GM18502 (cell line): ENCODE measurements around the gene TUBB4B.

Experiments
- ATAC-seq: cut with Tn5 transposase; IDR thresholded peaks from one replicate; pipeline ENCODE4 v1.9.1; 2021; ENCODE audit warnings: mild to moderate bottlenecking; ENCODE audit not compliant: unreplicated experiment, poor library complexity

The TUBB4B gene

DNA sequence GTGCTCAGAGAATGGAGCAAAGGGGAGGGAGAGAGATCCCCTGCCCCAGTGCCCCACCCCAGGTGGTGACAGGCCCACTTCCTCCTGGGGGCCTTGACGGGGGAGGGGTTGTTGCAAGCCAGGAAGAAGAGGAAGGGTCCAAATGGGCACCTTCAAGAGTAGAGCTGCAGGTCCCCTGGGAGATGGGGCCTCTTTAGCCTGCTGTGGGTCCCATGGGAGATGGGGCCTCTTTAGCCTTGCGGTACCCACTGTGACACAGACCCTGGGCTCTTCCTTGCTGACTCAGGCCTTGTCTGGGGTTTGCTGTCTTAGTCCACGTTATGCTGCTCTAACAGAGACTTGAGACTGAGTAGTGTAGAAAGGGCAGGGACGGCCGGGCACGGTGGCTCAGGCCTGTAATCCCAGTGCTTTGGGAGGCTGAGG is 26.9 kb downstream of the TUBB4B start:
- ATAC-seq: no peak

DNA sequence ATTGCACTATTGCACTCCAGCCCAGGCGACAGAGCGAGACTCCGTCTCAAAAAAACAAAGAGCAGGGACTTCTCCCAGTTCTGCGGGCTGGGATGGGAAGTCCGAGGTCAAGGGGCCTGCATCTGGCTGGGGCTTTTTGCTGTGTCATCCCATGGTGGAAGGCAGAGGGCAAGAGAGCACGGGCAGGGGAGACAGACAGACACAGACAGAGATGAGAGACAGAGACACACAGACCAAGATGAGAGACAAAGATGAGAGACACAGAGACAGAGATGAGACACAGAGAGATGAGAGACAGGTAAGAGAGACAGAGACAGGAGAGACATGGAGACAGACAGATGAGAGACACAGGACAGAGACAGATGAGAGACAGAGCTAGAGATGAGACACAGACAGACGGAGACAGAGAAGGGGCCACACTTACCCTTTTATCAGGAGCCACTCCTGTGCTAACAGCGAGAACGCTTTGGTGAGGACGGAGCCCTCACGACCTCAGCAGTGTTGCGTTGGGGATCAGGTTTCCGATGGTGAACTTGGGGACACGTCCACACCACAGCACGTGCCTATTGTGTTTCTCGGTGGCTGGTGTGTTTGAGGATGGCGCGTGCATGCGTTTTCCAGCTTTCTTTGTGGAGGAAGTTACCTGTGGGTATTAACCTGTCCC is 27.6 kb downstream of the TUBB4B start:
- no peak for ATAC-seq

DNA sequence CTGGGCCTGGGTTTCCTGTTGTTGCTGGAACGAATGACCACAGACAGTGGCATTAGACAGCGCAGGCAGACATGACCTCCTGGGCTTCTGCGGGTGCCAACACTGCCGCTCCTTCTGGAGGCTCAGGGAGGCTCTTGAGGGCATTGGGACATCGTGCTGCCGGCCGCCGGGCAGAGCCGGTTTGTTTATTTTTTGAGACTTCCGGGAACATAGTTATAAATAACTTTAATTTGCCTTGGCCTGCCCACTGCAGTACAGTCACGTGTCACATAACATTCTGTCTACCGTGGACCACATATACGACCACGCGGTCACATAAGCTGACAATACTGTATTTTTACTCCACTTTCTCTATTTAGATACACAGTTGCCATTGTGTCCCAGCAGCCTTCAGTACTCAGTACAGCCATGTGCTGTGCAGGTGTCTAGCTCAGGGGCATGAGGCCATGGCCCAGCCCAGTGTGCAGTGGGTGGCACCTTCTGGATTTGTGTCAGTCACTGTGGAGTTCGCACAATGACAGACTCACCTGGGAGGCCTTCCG is 28.2 kb downstream of the TUBB4B start:
- no peak for ATAC-seq

DNA sequence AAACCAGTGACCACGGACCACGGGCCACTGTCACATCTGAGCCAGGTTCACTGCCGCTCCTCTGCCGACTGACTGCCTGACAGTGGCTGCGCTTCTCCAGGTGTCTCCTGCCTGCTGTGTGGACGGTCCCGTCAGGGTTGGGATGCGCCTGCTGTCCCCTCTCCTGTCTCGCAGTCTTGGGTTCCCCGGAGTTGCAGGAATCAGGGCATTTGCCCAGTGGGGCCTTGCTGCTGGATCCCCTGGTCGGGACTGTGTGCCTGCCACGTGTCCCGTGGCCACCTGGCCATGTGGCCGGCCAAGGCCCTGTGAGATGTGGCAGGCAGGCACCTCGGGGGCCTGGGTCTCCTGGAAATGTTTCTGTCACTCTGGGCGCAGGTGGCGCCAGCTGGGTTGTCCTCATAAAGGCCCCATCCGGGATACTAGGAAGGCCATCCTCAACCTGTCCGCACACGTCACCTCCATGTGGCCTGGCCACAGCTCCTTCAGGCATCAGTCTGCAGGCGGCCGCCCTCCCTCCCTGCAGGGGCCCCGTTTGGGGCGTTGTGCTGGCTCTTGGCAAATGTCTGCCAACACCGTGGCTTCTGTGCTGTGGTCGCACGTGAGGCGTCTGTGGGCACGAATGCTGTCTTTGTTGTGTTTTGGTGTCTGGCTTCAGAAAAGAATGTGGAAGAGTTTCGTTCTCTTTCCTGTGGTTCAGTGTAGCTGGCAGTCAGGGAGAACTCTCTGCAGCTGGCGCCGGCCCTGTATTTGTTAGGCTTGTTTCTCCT is 30.0 kb downstream of the TUBB4B start:
- no peak for ATAC-seq

DNA sequence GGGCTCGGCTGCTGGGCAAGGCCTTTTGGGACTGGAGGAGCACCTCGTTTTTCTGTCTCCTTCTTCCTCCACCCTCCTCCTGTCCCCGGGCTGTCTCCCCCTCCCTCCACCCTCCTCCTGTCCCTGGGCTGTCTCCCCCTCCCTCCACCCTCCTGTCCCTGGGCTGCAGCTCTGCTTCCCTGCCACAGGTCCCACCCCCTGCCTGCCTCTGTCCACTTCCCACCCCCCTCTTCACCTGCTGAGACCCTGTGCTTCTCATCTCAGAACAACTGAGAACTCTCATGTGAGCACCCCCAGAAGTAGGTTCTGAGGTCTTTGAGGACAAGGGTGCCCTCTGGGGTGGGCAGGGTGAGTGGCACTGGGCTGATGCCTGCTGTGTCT is 30.6 kb downstream of the TUBB4B start:
- no peak for ATAC-seq

DNA sequence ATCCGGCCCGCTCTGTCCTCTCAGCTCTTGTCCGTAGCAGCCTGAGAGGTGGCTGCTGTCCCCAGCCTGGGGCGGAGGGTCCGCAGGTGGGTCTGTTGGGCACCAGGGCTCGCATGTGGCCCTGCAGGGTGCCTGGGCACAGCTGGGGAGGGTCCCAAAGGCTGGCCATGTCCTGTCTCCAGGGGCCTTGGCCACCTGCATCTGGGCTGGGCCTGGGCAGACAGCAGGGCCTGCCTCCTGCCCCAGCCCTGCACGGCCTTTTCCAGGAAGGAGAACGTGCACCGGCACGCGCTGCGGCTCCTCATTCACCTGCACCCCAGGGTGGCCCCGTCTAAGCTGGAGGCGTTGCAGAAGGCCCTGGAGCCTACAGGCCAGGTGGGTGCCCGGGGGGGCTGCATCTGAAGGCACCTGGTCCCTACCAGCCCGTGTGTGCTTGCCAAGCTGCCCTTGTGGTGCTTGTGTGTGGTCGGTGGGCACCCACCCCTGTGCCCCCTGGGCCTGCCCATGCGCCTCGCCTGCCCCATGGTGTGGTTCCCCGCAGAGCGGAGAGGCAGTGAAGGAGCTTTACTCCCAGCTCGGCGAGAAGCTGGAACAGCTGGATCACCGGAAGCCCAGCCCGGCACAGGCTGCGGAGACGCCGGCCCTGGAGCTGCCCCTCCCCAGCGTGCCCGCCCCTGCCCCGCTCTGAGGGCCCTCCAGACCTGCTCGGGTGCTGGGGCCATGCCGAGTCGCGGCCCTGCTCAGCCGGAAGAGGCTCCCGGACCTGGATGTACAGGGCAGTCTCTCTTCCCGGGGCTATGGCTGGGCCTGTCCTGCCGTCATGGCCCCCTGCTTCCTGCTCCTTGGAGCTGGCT is 31.4 kb downstream of the TUBB4B start:
- ATAC-seq: no peak

DNA sequence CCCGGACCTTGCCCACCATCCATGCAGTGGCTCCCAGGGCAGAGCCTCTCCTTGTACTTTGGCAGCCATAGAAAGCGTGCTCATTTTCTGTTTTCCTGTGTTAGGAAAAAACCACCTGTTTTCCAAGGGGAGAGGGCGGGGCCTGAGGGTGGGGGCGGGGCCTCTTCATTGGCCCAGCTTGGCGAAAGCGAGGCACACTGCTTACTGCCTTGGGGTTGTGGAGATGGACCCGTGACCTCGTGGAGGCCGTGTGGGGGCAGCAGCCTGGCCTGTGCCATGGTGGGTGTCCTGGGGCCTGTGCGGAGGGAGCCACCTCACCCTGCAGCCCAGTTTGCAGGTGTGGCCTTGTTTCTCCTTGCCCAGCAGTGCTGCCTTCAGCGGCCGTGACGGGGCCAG is 32.0 kb downstream of the TUBB4B start:
- no peak for ATAC-seq

DNA sequence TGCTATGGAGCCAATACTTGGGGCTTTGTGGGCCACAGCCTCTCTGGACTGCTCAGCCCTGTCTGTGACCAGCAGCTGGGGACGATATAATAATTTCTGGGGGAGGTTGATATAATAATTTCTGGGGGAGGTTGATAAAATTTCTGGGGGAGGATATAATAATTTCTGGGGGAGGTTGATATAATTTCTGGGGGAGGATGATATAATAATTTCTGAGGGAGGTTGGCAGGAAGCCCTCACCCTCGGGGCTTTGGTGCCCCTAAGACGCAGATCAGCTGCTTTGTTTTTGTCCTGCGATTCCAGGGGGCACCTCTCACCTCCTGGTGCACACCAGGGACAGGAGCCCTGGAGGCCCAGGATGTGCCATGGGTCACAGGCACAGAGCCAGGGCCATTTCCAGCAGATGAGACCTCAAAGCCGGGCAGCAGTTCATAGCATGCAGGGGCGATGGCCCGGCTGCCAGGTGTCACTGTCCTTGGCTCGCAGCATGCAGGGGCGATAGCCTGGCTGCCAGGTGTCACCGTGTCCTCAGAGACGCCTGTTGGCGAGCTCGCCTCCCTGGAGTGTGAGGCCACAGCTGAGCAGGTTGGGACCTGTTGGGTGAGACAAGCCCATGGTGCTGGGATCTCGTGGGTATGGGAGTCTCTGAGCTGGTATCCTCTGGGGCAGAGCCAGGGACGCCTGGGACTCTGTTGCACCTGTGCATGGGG is 32.7 kb downstream of the TUBB4B start:
- no peak for ATAC-seq

DNA sequence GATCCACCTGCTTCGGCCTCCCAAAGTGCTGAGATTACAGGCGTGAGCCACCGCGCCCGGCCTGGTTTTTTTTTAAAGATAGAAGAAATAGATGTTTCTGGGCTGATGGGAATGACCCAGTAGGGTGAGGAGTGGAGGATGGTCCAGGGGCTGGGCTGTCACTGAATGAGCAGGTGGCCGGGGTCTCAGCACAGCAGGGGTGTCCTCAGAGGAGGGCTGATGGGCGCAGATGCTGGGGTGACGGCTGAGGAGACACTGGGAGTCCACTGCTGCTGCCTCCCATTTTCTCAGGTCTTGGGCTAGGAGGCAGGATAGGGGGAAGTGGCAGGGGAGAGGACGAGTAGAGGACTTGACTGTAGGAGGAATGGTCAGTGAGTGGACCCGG is 34.1 kb downstream of the TUBB4B start:
- no peak for ATAC-seq

DNA sequence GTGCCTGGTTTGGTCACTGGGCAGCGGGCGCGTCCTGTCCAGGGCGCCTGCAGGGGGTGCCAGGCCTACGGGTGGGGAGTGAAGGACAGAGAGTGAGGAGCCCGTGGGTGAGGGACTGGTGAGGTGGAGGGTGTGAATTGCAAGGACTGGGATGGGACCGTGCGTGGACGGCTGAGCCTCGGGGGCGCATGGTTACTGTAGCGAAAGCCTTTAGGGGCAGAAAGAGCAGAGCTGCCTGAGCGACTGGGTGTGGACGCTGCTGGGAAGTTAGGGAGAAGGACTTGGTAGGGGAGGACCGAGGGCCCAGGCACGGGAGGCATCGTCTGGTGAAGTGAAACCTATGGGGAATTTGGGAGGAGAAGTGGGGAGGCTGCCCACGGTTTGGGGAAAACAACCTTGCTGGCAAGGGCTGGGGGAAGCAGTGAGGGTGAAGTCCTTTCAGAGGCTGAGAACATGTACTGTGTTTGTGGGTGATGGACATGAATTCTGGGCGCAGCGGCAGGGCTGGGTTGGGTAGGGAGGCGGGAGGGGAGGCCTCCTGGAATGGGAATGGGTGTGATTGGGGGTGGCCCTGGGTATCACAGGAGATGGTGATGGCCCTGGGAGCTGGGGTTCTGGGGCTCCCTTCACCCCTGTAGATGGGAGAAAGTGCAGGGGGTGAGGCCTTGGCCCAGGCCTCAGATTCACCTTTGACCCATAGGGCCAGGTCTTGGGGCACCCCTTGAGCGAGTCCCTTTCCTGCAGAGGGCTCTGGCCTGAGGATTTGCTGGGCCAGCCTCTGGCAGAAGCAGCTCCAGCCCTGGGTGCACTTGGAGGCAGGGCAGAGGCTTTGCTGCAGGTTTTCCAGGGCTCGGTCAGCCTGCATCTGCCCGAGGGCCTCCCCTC is 34.7 kb downstream of the TUBB4B start:
- ATAC-seq: no peak

DNA sequence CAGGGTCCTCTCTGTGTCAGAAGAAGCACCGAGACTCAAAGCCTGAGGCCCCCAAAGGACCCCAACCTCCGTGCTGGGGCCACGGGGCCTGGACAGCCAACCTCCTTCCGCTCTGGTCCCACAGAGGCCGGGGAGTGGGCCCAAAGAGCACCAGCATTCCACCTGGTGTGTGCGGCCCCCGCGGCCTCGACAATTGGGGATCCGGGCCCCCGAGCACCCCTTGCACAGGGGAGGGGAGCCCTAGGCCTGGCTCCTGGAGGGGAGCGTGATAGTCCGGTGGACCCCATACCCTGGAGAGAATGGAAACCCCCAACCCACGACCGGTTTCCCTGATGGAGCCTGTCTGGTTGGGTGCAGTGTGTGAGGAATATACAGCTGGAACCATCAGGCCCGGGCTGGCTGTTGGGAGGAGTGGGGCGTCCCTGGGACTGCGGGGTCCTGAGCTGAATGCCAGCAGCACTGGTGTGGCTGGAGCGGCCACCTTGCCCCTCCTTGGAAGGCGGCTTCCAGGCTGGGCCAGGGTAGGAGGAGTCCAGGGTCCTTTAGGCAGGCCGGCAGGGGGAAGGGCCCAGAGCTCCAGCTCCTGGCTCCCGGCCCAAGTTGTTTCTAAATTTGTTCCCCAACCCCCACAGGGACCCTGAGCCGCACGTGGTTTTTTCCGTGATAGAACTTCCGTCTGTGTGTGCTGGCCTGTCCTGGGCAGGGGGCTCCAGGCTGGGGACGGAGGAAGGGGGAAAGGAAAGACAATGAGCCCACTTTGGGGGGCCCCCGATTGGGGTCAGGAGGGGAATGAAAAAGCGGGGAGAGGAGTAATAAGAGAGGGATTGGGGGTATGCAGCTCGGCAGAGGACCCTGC is 35.6 kb downstream of the TUBB4B start:
- no peak for ATAC-seq

DNA sequence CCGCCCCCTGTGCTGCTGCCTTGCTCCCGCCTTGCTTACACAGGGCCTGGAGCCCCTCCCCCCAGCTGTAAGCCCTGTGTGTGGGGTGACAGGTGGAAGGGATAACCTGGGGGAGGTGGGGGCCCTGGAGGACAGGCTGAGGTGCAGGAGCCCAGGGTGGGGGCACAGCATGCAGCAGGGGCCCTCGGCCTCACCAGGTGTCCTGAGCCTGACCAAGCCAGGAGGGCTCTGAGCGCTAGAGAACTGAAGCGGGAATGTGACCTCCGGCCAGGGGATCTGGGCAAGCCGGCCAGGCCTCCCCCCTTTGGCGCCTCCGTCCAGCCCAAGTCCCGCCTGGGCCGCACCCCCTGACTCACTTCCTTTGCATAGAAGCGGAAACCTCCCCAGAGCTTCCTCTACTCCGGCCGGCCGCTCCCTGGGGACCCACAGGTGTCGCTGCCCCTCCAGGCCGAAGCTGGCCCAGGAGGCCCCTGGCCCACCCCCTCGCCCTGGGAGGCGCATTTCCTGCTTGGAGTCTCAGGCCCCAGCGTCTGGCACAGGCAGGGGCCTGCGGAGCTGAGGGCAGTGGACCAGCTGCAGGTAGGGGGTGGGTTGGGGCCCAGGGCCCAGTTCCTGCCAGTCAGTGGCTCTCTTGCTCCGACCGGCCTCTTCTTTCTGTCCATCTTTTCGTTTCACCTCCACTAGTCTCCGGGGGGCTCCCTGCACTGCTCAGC is 36.4 kb downstream of the TUBB4B start, which contains the start of gene TOR4A:
TSS of gene TOR4A (plus strand) at position 398 of the 713 bp plus-strand sequence. CDS start 964 bp downstream, outside the sequence.
- ATAC-seq: peak; percentile 63

DNA sequence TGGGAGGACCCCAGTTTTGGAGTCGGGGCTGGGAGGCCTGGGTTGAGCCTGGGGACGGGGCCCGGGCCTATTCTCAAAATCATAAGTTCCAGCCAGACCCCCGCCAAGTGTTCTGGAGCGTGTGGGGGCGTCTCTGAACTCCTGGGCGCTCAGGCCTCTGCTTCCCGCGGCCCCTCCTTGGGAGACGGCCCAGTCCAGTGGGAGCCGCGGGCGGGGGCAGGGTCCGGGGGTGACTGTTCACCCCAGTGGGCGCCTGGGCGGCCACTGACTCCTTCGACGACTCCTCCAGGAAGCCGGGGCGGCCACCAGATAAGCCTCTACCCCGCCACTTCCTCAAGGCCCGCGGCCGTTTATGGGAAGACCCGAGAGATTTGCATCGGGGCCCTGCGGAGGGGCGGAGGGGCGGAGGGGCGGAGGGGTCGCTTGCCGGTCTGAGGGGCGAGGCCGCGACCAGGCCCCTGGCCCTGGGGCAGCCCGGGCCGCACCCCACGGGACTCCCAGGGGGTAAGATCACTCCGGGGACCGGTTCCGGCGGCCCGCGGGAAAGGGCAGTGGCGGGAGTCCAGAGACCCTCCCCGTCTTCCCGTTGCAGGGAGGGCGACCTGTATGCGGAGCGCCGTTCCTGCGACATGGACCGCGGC is 37.1 kb downstream of the TUBB4B start:
- no peak for ATAC-seq

DNA sequence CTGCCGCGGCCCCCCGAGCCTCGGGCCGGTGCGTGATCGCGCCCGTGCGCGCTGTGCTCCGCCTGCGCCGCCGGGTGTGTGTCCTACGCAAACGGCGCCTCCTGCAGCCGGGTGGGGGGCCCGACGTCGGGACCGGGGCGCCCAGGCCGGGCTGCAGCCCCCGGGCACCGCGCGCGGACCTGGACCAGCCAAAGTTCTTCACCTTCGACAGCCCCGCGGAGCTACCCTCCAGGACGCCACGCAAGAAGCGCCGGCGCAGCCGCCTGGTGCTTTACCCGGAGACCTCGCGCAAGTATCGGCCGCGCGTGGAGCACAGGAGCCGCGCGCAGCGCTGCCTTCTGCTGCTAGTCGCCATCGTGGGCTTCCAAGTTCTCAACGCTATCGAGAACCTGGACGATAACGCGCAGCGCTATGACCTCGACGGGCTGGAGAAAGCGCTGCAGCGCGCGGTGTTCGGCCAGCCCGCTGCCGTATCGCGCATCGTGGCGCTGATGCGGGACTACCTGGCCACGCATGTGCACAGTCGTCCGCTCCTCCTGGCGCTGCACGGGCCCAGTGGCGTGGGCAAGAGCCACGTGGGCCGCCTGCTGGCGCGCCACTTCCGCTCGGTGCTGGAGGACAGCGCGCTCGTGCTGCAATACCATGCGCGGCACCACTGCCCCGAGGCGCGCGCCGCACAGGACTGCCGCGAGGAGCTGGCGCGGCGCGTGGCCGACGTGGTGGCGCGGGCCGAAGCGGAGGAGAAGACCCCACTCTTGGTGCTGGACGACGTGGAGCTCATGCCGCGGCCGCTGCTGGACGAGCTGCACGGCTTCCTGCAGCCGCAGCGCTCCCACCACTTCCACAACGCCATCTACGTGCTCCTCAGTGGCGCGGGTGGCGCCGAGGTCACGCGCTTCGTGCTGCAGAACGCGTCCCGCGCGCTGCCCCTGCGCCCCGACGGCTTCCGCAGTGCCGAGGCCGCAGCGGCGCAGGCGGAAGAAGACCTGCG is 37.9 kb downstream of the TUBB4B start:
- no peak for ATAC-seq

DNA sequence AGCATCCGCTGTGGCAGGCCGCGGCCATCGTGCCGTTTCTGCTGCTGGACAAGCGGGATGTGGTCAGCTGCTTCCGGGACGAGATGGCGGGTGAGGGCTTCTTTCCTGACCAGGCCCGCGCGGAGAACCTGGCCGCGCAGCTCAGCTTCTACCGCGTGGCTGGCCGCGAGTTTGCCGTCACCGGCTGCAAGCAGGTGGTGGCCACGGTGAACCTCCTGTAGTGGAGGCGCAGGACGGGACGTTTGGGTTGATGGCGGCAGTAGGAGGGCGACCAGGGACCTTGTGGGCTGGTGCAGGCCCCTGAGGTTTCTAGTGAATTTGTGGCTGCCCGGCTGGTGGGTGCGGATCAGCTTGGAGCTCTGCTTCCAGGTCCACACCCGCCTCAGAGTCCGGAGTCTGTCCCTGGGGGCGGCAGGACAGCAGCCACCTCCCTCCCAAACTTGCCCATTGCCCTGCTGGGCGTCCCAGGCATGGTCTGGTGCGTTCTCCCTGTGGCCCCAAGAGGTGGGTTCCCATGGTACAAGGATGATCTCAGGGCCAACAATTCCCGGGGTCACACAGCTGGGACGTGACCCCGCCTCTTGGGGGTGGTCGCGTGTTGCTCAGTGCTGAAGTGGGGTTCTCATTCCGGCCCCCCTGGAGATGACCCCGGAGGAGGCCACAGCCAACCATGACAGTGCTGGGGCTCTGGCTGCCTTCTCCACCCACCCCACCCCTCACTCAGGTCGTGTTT is 38.8 kb downstream of the TUBB4B start:
- ATAC-seq: no peak
